Cardiac muscle cell (in vitro differentiated cells and primary cell): ENCODE measurements around the gene ECHDC3. TPM values are rescaled to one million over a fixed set of nuclear protein-coding genes. Genes with fewer than 3 reads are reported as not detected.

Experiments
- DNase-seq, 2 donors: peaks; one replicate each; pipeline versions ENCODE4 v3.0.0 to v3.0.0-alpha.2; 2010 to 2017; ENCODE audit warnings: low read depth in 1 of 2, low spot score in 1 of 2
- H3K27ac ChIP-seq: fragments of 200-600 bp; sonication (generic); 2 replicates; pipeline ENCODE4 v1.5.1; 2016
- H3K27me3 ChIP-seq: fragments of 200-600 bp; sonication (generic); 2 replicates; pipeline ENCODE4 v1.6.0; 2016; ENCODE audit warnings: control low read depth
- H3K36me3 ChIP-seq: fragments of 200-600 bp; sonication (generic); 2 replicates; pipeline ENCODE4 v1.5.1; 2016; ENCODE audit warnings: control low read depth
- H3K4me1 ChIP-seq: fragments of 200-600 bp; sonication (generic); 2 replicates; pipeline ENCODE4 v1.8.1; 2017; ENCODE audit warnings: low read depth, mild to moderate bottlenecking, mixed run types
- H3K4me3 ChIP-seq: fragments of 200-600 bp; sonication (generic); 2 replicates; pipeline ENCODE4 v1.5.1; 2016; ENCODE audit warnings: mild to moderate bottlenecking
- H3K9me3 ChIP-seq: fragments of 200-600 bp; sonication (generic); 2 replicates; pipeline ENCODE4 v1.5.1; 2017; ENCODE audit warnings: low read depth, mild to moderate bottlenecking, control low read depth
- CTCF ChIP-seq: IDR thresholded peaks from 2 replicates; pipeline ENCODE4 v1.5.1; 2012; ENCODE audit warnings: low read depth, mild to moderate bottlenecking, low read length
- polyA plus RNA-seq: library from polyadenylated mRNA; unstranded; fragments of >200 nt; fragmentation: Nextera tagmentation; extraction: Ambion mirVana; gene quantifications from 2 replicates; pipeline ENCODE4 v1.2.1, GENCODE V29; 2016
- total RNA-seq: library from RNA; depleted of rRNA; stranded (reverse); fragments of >200 nt; gene quantifications from 2 replicates; pipeline ENCODE4 v1.2.3, GENCODE V29; 2016

Gene ECHDC3
- total and polyA plus RNA-seq, 2 experiments from 2014 or later: 8.4 to 32.0 TPM

GRCh38 chr10:11746883-11747539 lies 4.8 kb downstream of the ECHDC3 start:
- no peak for TF ChIP-seq CTCF
- Histone ChIP-seq H3K36me3 (no peaks in the 10 kb centered on the region), H3K27ac (peak overlapping the region; percentile 80), H3K27me3 (no peaks in the 10 kb centered on the region), H3K4me3 (no peak overlapping the region), H3K9me3 (no peaks in the 10 kb centered on the region), H3K4me1 (peaks cover 15% of the 10 kb centered on the region)
- DNase-seq: peak; percentile 54 to 57

GRCh38 chr10:11748866-11749265 lies 6.7 kb downstream of the ECHDC3 start:
- H3K36me3 ChIP-seq: no peaks in the 10 kb centered on the region
- no peak overlapping the region for H3K27ac ChIP-seq
- no peak for DNase-seq

GRCh38 chr10:11750420-11750819 lies 8.2 kb downstream of the ECHDC3 start:
- H3K36me3 ChIP-seq: no peaks in the 10 kb centered on the region
- TF ChIP-seq CTCF: no peak
- no peaks in the 10 kb centered on the region for H3K27me3 ChIP-seq
- no peaks in the 10 kb centered on the region for H3K9me3 ChIP-seq
- no peak overlapping the region for H3K4me3 ChIP-seq
- no peak for DNase-seq
- peaks cover 15% of the 10 kb centered on the region for H3K4me1 ChIP-seq
- no peak overlapping the region for H3K27ac ChIP-seq

More at GRCh38 chr10:11748866-11749265, 6.7 kb downstream of the ECHDC3 start:
- Histone ChIP-seq H3K9me3 (no peaks in the 10 kb centered on the region), H3K27me3 (no peaks in the 10 kb centered on the region), H3K4me3 (no peak overlapping the region), H3K4me1 (peaks cover 15% of the 10 kb centered on the region)
- TF ChIP-seq CTCF: no peak

GRCh38 chr10:11754173-11754572 lies 12.0 kb downstream of the ECHDC3 start:
- H3K27ac ChIP-seq: no peak overlapping the region
- DNase-seq: no peak

GRCh38 chr10:11754620-11755019 lies 12.4 kb downstream of the ECHDC3 start:
- TF ChIP-seq CTCF: no peak
- Histone ChIP-seq H3K9me3 (no peaks in the 10 kb centered on the region), H3K27ac (no peak overlapping the region), H3K4me1 (peaks cover 15% of the 10 kb centered on the region), H3K27me3 (no peaks in the 10 kb centered on the region), H3K4me3 (no peak overlapping the region), H3K36me3 (no peaks in the 10 kb centered on the region)
- no peak for DNase-seq

More at GRCh38 chr10:11754173-11754572, 12.0 kb downstream of the ECHDC3 start:
- no peak for TF ChIP-seq CTCF
- H3K36me3 ChIP-seq: no peaks in the 10 kb centered on the region
- H3K27me3 ChIP-seq: no peaks in the 10 kb centered on the region
- no peak overlapping the region for H3K4me3 ChIP-seq
- H3K9me3 ChIP-seq: no peaks in the 10 kb centered on the region
- H3K4me1 ChIP-seq: peaks cover 15% of the 10 kb centered on the region
